ENCODE data around the gene FSD1L. TPM values are rescaled to one million over a fixed set of nuclear protein-coding genes. Genes with fewer than 3 reads are reported as not detected.
A peak's percentile ranks its signal among the peaks of the same experiment; 100 is the strongest.

Gene FSD1L
- total RNA-seq, 1 donor from 2014 or later = 4.4 TPM

DNA sequence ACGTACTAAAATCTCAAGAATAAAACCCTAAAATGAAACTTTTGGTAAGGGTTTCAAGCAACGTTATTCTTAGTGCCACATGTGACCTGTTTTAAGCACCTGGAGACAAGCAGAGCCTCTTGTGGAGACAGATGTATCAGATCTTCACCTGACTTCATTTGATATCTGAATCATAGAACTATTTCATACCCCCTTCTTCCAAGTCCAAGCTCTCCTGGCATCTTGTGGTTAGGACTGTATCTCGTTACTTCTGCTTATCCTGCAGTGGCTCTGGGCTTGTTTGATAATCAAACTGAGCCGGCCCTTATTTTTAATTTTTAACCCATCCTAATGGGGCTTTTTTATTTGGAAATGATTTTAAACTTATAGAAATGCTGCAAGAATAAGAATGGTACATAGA lies 11.1 kb upstream of the FSD1L start:
- DNase-seq = no peak

DNA sequence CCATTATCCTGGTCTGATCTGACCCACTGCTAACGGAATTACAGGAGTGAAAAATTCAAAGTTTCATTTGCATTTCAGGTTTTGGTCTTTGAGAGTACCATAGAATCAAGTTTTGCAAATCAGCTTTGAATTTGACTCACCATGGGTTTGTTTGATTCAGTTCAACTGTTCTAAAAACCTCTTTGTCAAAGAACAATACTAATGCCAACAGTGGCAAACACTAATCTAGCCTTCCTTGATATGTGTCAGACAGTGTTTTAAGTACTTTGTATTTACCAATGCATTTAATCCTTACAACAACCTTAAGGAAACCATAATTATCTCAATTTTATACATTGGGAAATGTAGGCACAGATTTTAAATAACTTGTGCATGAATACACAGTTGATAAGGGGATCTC lies 10.1 kb upstream of the FSD1L start:
- DNase-seq = no peak

DNA sequence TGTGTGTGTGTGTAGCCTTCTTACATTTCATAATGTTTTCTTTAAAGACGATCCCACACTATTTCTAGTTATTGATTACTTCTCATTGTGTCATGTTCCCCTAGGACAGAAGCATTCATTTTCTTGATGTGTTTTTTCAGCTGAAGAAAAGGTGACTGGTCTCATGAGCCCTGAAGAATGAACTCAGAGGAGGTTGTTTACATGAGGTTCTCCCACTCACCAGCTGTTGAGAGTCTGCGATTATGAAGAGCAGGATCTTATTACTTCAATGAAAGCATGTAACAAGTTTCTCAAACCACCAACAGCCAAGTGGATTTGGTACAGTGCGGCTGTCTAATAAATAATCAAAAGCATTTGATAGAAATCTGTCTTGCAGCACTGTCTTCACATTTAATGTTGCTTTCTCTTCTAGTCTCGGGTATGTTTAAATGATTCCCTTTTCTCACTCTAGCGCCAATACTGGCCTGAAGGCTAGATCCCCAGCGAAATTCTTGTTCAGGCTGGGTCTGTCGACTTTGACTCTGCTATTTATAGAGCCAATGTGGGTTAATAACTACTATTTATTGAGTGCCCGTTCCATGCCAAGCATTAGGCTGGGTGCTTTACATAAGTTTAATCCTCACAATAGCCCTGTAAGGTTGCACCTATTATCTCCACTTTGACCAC lies 9.6 kb upstream of the FSD1L start:
- no peak for DNase-seq

DNA sequence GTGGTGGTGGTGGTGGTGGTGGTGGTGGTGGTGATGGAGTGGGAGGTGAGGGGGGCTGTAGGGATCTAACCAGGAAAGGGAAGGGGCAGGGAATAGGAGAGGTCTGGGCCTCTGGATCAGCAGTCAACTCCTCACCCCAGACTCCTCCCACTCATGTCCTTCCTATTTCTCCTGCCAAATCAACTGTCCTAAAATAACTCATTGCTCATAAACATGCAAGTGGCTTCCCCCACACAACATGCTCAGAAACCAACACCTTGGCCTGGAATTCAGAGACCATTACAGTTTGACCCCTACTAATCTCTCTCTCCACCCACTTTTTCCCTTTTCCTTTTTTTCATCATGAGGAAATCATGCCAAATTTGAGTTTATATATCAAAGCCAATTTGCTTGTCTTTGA lies 8.4 kb upstream of the FSD1L start:
- peak; percentile 11 for DNase-seq

DNA sequence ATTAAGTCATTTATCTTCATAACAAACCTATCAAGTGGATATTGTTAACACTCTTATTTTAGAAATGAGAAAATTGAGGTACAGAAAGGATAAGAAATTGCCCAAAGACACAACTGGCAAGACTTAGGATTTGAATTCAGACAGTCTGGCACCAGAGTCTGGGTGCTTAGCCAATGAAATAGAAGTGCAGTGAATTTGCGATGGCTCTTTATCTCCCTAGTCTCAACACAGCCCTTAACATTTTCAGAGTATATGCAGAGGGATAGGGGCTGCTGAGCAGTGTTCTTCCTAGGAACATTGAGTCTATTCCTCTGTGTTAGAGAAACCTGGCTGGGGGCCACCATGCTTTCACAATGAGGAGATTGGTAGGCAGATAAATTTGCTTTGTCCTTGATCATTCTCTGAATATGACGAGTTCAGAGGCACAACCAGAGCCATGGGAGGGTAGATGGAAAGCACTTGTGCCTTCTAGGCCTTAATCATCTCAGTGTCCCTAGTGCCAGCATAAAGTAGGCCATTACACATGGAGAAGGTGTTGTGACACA lies 6.1 kb upstream of the FSD1L start:
- DNase-seq = no peak

DNA sequence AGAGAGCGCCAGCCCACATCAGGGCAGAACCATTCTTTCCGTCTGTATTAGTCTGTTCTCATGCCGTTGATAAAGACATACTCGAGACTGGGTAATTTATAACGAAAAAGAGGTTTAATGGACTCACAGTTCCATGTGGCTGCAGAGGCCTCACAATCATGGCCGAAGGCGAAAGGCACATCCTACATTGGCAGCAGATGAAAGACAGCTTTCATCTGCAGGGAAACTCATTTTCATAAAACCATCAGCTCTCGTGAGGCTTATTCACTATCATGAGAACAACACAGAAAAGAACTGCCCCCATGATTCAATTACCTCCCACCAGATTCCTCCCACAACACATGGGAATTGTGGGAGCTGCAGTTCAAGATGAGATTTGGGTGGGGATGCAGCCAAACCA lies 4.7 kb upstream of the FSD1L start:
- no peak for DNase-seq

DNA sequence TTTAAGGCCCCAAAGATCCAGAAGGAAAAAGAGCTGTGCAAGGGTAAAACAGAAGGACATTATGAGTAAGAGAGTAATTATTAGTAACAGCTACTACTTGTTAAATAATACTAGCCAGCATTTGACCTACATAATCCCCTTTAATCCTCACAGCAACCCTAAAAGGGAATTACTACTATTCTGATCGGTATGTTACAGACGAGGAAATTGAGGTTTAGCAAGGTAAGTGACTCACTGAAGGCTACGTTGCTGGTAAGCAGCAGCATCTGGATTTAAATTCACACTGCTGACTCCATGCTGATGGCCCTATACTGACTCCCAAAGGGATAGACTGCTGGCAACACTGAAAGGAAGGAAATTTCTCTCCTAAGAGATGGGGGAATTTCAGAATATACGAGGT lies 3.7 kb upstream of the FSD1L start:
- no peak for DNase-seq

DNA sequence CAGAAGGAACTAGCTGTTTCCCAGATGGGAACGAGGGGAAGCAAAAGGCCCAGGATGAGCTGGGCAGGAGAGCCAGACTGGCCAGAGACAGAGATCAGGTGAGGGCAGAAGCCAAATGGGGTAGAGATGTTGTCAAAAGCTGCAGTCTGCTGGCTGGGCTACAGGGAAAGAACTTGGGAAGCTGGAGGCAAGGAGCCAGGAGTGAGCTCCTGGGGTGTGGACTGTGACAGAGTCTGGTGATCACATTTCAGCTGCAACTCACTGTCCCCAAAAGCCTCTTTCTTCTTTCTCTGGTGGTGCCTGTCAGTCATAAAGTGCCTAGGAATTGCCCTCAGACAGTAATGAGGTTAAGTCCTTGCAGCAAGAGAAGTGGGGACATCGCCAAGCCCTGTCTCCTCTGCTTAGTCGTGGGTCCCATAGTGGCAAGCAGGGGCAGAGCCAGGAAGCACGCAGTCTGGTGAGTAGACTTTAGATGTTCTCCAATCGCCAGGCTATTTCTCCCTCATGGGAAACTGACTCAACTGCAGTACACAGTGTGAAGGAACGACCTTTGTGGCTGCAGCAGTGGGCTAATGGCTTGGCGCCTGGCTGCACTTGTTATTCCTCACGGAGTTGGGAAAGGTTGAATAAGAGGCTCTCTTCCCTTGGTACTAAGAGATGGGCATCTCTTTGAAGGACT lies 2.5 kb upstream of the FSD1L start:
- DNase-seq = no peak

DNA sequence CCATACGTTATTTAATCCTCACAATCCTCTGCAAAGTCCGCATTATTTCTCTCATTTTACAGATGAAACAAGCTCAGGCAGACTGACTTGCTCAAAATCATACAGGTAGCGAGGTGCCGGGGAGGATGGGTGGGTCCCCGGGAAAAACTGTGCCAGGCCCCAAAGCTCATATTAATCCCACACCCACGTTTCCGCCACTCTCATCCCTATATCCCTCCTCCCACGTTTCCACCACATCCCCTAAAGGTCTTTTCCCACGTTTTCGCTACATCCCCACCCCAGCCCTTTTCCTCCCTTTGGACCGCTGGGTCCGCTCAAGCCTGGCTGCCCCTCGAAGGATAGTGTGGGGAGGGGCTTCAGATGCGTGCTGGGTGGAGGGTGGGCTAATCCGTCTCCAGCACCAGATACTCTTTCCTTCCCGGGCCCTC lies 434 bp upstream of the FSD1L start:
- no peak for DNase-seq

DNA sequence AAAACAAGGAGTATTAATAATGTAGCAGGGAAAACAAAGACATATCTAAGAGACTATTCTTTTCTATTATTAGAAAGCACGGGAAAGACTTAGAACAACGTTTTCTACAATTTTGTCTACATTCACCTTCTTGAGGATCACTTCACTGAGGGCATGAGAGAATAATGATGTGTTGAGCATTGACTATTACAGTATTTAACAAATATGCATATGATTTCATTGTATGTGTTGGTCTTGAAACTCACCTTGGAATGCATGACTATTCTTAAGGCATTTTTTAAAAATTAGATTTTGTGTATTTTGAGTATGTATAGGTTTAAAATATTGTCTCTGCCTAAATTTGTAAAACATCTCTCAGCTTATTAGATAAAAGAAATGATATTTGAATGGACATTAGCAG lies 1.2 kb downstream of the FSD1L start:
- DNase-seq = no peak

DNA sequence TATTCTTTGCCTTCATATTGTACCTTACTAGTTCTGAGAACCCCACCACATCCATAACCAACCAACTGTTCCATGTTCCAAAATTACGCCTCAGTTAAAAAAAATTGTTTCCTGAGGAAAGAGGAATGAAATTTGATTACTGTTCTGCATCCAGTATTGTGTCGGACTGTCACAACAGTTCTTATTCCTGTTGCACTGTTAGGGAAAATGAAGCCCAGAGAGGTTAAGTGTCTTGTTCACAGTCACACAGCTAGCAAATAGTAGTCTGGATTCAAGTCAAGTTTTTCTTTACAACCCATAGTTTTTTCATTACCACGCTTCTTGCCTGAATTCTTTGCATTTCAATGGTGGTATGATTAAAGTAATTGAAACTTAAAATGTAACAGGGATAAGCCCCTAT lies 4.4 kb downstream of the FSD1L start:
- no peak for DNase-seq

DNA sequence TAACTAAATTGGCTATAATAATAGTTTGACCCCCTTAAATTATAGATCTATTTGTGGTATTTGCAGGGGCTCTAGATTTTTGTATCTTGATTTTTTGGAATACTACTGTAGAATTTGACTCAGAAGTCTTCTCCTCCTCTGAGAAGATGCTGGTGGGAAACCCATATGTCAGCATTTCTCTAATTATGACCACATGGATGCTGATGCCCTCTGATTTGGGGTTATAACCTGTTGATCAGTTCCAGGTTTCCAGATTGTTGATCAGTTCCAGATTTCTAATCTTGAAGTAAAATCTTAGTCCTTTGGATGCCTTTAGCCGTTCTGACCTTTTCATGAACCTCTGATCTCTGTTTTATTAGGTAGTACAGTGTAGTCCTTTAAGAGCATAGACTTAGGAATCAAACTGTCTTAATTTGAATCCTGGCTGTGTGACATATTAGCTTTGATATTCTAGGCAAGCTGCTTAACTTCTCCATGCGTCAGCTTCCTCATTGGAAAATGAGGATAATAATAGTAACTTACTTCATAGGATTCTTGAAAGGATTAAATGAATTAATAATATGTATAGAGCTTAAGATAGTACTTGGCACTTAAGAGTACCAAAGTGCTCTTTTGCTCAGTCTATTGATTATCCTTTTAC lies 8.1 kb downstream of the FSD1L start:
- DNase-seq = no peak

DNA sequence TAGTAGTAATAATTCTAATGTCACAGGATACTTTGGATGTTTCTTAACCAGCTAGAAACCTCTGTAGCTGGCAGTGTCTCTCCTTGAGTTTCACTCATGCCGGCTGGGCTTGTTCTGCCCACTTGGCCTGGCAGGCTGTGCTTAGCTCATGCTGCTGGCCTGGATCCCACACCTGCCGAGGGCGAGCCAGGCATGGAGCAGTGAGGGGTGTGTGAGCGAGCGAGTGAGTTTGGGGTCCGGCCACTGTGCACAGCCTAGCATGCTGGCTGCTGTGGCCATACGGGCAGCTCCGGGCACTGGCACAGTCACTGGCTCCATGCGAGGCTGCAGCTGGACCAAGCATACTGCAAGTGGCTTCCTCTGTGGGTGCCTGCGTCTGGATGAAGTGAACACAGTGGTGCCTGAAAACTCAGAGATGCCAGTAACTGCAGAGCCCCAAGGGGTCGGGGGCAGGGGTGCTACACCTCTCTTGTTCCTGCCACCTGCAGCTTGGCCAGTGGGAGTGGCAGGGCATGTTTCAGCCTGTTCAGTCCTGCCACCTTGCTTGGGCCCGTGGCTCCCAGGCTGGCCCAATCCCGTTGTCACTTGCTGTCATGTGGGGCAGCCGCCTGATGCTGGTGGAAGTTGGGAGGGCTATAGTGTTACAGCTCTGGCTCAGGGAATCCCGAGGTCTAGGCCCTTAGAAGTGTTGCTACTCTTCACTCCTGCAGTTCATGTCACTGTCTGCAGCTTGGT lies 9.9 kb downstream of the FSD1L start:
- no peak for DNase-seq

DNA sequence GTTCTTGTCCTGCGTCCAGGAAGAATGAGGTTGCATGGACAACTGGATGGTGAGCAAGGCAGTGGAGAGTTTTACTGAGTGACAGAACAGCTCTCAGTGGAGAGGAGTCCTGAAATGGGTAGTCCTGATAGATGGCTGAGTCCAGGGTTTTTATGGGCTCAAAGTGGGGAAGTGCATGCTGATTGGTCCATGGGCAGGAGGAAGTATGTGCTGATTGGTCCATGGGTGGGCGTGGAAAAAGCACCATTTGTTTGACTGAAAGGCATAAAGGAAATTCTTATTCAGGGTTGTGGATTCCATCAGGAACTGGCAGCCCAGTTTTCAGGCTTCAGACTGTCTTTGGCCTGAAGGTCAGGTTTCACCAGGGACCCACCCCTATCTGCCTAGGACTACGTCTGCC lies 10.6 kb downstream of the FSD1L start:
- no peak for DNase-seq

DNA sequence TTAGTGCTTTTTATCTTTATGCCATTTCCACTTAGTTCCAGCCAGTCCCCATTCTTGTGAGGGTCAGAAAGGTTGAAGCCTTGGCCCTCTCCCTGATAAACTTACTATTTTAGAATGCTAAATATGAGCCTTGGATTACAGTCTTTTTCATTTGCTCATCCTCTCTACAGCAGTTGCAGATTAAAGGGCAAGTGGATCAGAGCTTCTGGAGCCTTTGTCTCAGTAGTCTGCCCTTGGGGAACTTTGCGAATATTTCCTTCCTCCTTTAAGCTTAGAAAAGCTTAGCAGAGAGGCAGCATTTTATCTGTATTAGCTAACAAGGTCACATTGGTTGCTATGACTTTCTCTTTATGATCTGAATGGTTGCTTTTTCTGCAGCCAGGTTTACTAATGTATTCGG lies 11.5 kb downstream of the FSD1L start:
- peak; percentile 11 for DNase-seq

DNA sequence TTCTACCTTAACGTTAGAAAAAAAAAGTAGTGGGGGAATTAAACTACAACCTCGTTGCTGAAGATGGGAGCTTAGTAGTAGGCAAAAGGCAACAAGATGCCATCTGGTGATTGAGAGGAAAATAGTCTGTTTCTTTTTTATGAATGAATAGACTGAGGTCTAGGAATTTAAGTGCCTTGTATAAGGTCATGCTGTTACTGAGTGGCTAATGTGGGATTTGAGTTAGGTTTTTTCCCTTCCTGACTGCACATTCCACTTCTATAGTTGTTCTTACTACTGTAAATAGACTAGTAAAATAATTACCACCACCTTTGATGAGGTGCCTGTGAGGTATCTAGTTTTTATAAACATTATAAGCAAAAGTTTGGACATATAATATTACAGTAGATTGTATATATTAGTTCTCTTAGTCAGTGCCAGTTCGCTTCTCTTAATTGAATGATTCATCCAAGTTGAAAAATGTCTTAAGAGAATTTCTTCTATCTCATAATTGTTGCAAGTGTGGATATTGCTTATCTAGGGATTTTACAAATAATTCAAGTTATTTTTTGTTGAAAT lies 19.1 kb downstream of the FSD1L start:
- no peak for DNase-seq

DNA sequence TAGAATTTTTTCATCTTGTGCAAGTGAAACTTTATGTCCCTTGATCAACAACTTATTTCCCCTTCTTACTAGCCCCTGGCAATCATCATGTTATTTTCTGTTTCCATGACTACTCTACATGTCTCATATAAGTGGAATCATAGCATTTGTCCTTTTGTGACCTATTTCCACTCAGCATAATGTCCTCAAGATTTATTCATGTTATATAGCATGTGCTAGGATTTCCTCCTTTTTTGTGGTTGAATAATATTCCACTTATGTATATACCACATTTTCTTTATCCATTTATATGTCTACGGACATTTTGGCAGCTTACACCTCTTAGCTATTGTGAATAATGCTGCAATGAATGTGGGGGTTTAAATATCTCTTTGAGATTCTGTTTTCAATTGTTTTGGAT lies 21.0 kb downstream of the FSD1L start:
- DNase-seq = no peak

DNA sequence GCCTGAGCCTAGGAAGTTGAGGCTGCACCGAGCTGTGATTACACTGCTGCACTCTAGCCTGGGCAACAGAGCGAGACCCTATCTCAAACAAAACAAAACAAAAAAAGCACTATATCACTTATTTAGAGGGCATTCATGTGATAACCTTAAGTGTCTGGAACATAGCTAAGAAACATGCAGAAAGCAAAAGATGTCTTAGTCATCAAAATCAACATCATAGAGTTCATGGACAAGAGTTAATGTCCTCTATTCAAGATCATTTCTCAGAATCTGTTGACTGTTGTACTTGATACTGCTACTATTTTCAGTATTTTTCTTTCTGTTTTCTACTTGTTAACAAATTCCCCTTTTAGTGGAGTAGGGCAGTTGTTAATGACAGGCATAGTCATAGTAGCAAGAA lies 25.4 kb downstream of the FSD1L start:
- DNase-seq = no peak

DNA sequence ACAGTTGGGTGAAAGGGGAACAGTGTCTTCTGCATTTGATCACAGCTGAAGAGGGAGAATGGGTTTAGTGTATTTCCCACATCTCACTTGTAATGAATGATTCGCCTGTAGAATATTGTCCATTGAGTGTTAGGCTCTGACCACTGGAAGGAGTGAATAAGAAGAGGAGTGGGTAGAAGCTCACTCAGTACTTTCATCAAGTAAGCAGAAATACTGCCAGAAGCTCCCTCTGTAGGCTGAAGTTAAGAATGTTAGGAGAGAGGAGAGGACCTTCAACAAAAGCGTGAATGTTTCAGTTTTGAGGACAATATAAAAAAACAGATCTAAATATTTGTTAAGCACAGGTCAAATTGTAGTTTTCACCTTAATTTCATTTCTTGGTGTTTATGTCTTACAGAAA lies 27.5 kb downstream of the FSD1L start:
- DNase-seq = peak; percentile 23

DNA sequence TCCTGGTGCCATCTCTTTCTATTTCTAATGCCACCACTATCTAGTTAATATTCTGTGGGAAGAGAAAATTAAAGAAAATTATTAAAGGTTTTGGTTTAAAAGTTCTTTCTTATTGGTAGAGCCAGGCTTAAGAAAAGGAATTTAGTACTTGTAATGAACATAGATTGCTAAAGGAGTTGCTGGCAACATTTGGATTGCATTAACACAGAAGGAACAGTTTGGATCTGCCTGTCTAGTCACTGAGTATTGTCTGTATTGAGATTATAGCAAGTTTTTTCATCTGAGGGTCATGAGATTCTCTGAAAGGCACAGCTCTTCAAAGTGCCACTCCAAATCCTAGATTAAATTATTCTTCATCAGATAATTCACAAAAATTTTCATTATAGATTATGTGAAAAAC lies 32.0 kb downstream of the FSD1L start:
- DNase-seq = no peak

DNA sequence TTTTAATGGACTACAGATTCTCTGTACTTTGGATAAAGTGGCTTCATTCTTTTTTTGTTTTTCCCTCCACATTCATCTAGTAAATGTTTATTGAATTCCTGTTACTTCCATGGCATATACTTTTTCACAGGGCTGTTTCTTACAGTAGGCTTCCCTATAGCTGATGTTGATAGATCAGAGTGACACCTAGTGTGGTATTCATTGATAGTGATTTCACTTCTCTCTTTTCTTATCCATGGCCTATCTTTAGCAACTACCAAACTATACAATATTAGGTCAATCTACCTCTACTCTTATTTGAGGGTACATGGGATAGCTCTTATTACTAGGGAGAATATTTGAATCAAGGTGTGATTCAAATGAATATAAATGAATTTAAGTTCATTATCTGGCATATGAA lies 35.8 kb downstream of the FSD1L start:
- DNase-seq = no peak

DNA sequence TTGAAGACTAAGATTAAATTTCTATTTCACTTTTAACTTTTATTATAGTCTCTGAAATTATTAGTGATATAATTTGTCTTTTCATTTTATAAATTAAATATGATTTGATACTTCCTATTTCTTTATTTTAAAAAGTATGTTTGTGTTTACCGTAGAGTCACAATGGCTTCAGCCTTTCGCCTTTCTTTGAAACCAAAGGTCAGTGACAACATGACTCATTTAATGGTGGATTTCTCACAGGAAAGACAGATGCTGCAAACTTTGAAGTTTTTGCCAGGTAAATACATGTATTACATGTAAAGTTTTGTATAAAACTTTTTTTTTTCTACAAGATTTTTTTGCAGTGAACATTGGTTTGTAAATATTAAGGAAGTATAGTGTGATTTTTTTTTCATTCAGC lies 36.4 kb downstream of the FSD1L start:
- DNase-seq = no peak

DNA sequence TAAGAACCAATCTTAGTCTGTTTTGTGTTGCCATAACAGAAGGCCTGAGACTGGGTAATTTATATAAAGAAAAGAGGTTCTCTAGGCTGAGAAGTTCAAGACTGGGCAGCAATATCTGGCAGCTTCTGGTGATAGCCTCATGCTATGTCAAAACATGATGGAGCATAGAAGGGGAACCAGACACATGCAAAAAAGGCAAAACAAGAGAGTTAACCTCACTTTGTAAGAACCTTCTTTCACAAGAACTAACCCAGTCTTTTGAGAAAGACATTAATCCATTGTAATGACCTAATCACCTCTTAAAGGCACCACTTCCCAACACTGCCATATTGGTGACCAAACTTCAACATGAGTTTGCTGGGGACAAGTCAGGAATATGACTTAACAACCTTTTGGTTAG lies 37.3 kb downstream of the FSD1L start:
- no peak for DNase-seq

Measured in dermis blood vessel endothelial cell (primary cell).